GM12872 (cell line): Measurements from ENCODE around the gene S100A2.

Experiments
- CTCF ChIP-seq: IDR thresholded peaks from 3 replicates; pipeline ENCODE4 v1.5.1; 2011; ENCODE audit warnings: low read depth, mild to moderate bottlenecking, low read length, moderate library complexity; ENCODE audit not compliant: insufficient read depth

S100A2 gene

GRCh38 chr1:153573351-153573750 lies 7.7 kb upstream of the S100A2 start:
- TF ChIP-seq CTCF = no peak

GRCh38 chr1:153572569-153573015 lies 6.9 kb upstream of the S100A2 start:
- peak; percentile 82 for TF ChIP-seq CTCF

GRCh38 chr1:153571706-153572105 lies 6.1 kb upstream of the S100A2 start:
- no peak for TF ChIP-seq CTCF

- TF ChIP-seq CTCF = no peak
Observed at GRCh38 chr1:153570874-153571273, 5.2 kb upstream of the S100A2 start.

- no peak for TF ChIP-seq CTCF
Observed at GRCh38 chr1:153569465-153569864, 3.8 kb upstream of the S100A2 start.

GRCh38 chr1:153568367-153569099 lies 2.9 kb upstream of the S100A2 start:
- peak; percentile 99 for TF ChIP-seq CTCF

GRCh38 chr1:153567621-153568366 lies 2.1 kb upstream of the S100A2 start:
- no peak for TF ChIP-seq CTCF
